ENCODE results near the gene HNRNPA1L2. TPM values are rescaled to one million over a fixed set of nuclear protein-coding genes. Genes with fewer than 3 reads are reported as not detected.
"Not testable (repeated sequence)": the region's sequence is repeated elsewhere in the genome, so short reads cannot be mapped to it uniquely, and the experiment has no call there.

HNRNPA1L2 gene
- total and polyA plus RNA-seq, 9 of the 15 experiments (the other 6 are each of a cell fraction or from before 2014, with no cell fraction given): 3.7 to 10.8 (median 6.8) TPM

DNA sequence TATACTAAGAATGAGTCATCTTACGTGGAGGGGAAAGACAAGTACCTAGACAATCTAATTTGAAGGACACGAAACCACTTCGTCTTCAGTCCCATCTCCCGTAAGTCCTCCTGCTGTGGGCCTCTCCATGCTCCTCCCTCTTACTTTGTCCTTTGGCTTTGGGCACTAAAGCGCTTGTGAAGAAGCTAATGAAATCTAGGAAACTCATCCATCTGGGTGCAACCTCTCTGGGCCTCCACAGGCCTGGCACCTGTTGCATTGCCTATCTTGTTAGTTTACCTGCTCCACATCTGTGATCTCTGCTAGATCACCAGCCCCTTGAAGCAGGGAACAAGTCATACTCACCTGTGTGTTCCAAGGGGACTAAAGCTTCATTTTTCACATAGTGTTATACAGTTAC, 32.1 kb upstream of the HNRNPA1L2 start:
- H3K4me2 ChIP-seq (ENCODE audit: insufficient read depth, low read length); H3K4me3 ChIP-seq; BruUV-seq (replicated peaks); H3K79me2 ChIP-seq (ENCODE audit: control insufficient read depth, insufficient read depth, low read length); H2AFZ ChIP-seq (ENCODE audit: low read depth, low read length); H3K9ac ChIP-seq (ENCODE audit: insufficient read depth in 1 of 2, low read depth in 2 of 2, low read length in 2 of 2); FAIRE-seq; H3K27ac ChIP-seq (ENCODE audit: extremely low read depth, low read depth, low read length); H3K9me3 ChIP-seq (replicated peaks; ENCODE audit: control insufficient read depth, insufficient read depth, low read depth, low read length); DNase-seq (ENCODE audit: extremely low read depth in 1 of 4, low spot score in 3 of 4); H4K20me1 ChIP-seq (replicated peaks; ENCODE audit: control insufficient read depth, insufficient read depth, low read length); POLR2A ChIA-PET; intact Hi-C loops (cut with micrococcal nuclease); H3K27me3 ChIP-seq (ENCODE audit: control insufficient read depth in 2 of 2, insufficient read depth in 2 of 2, low read length in 2 of 2); H3K4me1 ChIP-seq (replicated peaks in 1 of 2; ENCODE audit: control insufficient read depth in 2 of 2, insufficient read depth in 2 of 2, low read length in 2 of 2); ATAC-seq; H3K9me1 ChIP-seq (ENCODE audit: control insufficient read depth, insufficient read depth, low read length); H3K36me3 ChIP-seq (ENCODE audit: control insufficient read depth, insufficient read depth, low read length): not testable (repeated sequence)
- 77% methylated on average over 4 of the region's 5 CpGs for WGBS (ENCODE audit: insufficient coverage, low coverage, missing lambda C conversion rate)
- CTCF ChIA-PET (ENCODE audit: low intra/inter-chr PET ratio): interaction anchor here (0.6 to 2.5 kb wide), 2 partner anchors 197 to 358 kb away, joined by 6 to 9 read pairs; no protein-coding TSS in a partner anchor
- in situ Hi-C loops (cut with MboI): loop anchor here (10.0 to 25.0 kb wide), 3 partner anchors 195 to 552 kb away; no protein-coding TSS in a partner anchor

DNA sequence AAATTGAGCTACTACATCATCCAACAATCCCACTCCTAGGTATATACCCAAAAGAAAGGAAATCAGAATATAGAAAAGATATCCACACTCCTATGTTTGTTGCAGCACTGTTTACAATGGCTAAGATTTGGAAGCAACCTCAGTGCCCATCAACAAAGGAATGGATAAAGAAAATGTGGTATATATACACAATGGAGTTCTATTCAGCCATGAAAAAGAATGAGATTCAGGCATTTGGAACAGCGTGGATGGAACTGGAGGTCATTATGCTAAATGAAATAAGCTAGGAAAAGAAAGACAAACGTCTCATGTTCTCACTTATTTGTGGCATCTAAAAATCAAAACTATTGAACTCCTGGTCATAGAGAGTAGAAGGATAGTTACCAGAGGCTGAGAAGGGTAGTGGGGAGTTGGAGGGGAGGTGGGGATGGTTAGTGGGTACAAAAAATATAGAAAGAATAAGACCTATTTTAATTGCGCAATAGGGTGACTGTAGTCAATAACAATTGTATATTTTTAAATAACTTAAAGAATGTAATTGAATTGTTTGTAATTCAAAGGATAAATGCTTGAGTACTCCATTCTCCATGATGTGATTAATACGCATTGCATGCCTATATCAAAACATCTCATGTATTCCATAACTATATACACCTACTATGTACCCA, 27.0 kb upstream of the HNRNPA1L2 start:
- no peak for ATAC-seq
- H3K9me3 ChIP-seq (replicated peaks; ENCODE audit: control insufficient read depth, insufficient read depth, low read depth, low read length): no peaks in the 10 kb centered on the region
- ChIA-PET CTCF (ENCODE audit: low intra/inter-chr PET ratio) (interaction anchor here (1.2 kb wide), 1 partner anchor 353 kb away, joined by 4 read pairs; no protein-coding TSS in a partner anchor), POLR2A (no interaction called here)
- intact Hi-C loops (cut with micrococcal nuclease) (no loop called here), in situ Hi-C loops (cut with MboI) (loop anchor here (10.0 to 25.0 kb wide), 3 partner anchors 190 to 547 kb away; no protein-coding TSS in a partner anchor)
- TF ChIP-seq CEBPB (tag; IDR thresholded peaks at IDR 0.05) (peak; percentile 90), CEBPG (CRISPR knock-in tag; IDR thresholded peaks at IDR 0.05) (no peak), CEBPG (tag; conservative IDR thresholded peaks at IDR 0.05 in 1 of 2, IDR thresholded peaks at IDR 0.05 in 1 of 2) (peak; percentile 29 to 97; a peak in 3 of 4 replicates), EZH2 (IDR thresholded peaks at IDR 0.05; ENCODE audit: borderline replicate concordance, low read depth, low read length) (no peak), TBL1XR1 (IDR thresholded peaks at IDR 0.05; ENCODE audit: low read length in 2 of 2) (no peak)
- TF ChIP-seq, protein P1, sequence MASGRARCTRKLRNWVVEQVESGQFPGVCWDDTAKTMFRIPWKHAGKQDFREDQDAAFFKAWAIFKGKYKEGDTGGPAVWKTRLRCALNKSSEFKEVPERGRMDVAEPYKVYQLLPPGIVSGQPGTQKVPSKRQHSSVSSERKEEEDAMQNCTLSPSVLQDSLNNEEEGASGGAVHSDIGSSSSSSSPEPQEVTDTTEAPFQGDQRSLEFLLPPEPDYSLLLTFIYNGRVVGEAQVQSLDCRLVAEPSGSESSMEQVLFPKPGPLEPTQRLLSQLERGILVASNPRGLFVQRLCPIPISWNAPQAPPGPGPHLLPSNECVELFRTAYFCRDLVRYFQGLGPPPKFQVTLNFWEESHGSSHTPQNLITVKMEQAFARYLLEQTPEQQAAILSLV (tag; IDR thresholded peaks at IDR 0.05): 0 out of 2 replicates have a peak, but pooled peaks have one; percentile 10
- H3K27me3 ChIP-seq (ENCODE audit: control insufficient read depth in 2 of 2, insufficient read depth in 2 of 2, low read length in 2 of 2): no peaks in the 10 kb centered on the region
- H3K9me1 ChIP-seq (ENCODE audit: control insufficient read depth, insufficient read depth, low read length): no peaks in the 10 kb centered on the region
- no peak overlapping the region for H3K4me3 ChIP-seq
- 80% methylated on average over 3 of the region's 4 CpGs for WGBS (ENCODE audit: insufficient coverage, low coverage, missing lambda C conversion rate)
- peaks cover 10% of the 10 kb centered on the region for H3K79me2 ChIP-seq (ENCODE audit: control insufficient read depth, insufficient read depth, low read length)
- no peaks in the 10 kb centered on the region; a peak in 2 of 5 replicates for H3K4me1 ChIP-seq (replicated peaks in 1 of 2; ENCODE audit: control insufficient read depth in 2 of 2, insufficient read depth in 2 of 2, low read length in 2 of 2)
- H3K36me3 ChIP-seq (ENCODE audit: control insufficient read depth, insufficient read depth, low read length): no peaks in the 10 kb centered on the region
- H4K20me1 ChIP-seq (replicated peaks; ENCODE audit: control insufficient read depth, insufficient read depth, low read length): no peaks in the 10 kb centered on the region
- H3K27ac ChIP-seq (ENCODE audit: extremely low read depth, low read depth, low read length): no peak overlapping the region
- no peak for DNase-seq (ENCODE audit: extremely low read depth in 1 of 4, low spot score in 3 of 4)
- H3K9ac ChIP-seq (ENCODE audit: insufficient read depth in 1 of 2, low read depth in 2 of 2, low read length in 2 of 2): no peak overlapping the region
- BruUV-seq (replicated peaks): no TSS peak
- FAIRE-seq: no peak
- H2AFZ ChIP-seq (ENCODE audit: low read depth, low read length): no peak overlapping the region
- H3K4me2 ChIP-seq (ENCODE audit: insufficient read depth, low read length): no peak overlapping the region
